ENCODE results near the gene CEMIP. TPM values are rescaled to one million over a fixed set of nuclear protein-coding genes. Genes with fewer than 3 reads are reported as not detected.
"Not testable (repeated sequence)": the region's sequence is repeated elsewhere in the genome, so short reads cannot be mapped to it uniquely, and the experiment has no call there.

Gene CEMIP
- total RNA-seq, 1 donor from 2014 or later: 0.77 TPM

- peaks cover 6% of the 10 kb centered on the region for H3K4me1 Mint-ChIP-seq (ENCODE audit: low read depth)
- H3K9me3 Mint-ChIP-seq (ENCODE audit: low read depth): no peaks in the 10 kb centered on the region
- no peak for DNase-seq (ENCODE audit: low spot score, unreplicated experiment)
- TF ChIP-seq CTCF (IDR thresholded peaks at IDR 0.05; ENCODE audit: unreplicated experiment): no peak
- H3K36me3 Mint-ChIP-seq (ENCODE audit: insufficient read depth): peaks cover 15% of the 10 kb centered on the region
- H3K27ac Mint-ChIP-seq: no peak overlapping the region
- H3K27me3 Mint-ChIP-seq: no peaks in the 10 kb centered on the region
- H3K4me3 Mint-ChIP-seq (ENCODE audit: low read depth): no peak overlapping the region
Observed at GRCh38 chr15:80957976-80958375, 178.8 kb downstream of the CEMIP start.

GRCh38 chr15:80958818-80959495 is 179.8 kb downstream of the CEMIP start:
- peaks cover 6% of the 10 kb centered on the region for H3K4me1 Mint-ChIP-seq (ENCODE audit: low read depth)
- H3K4me3 Mint-ChIP-seq (ENCODE audit: low read depth): no peak overlapping the region
- no peak for DNase-seq (ENCODE audit: low spot score, unreplicated experiment)
- H3K36me3 Mint-ChIP-seq (ENCODE audit: insufficient read depth): peaks cover 16% of the 10 kb centered on the region
- no peaks in the 10 kb centered on the region for H3K9me3 Mint-ChIP-seq (ENCODE audit: low read depth)
- no peak for TF ChIP-seq CTCF (IDR thresholded peaks at IDR 0.05; ENCODE audit: unreplicated experiment)
- no peaks in the 10 kb centered on the region for H3K27me3 Mint-ChIP-seq
- H3K27ac Mint-ChIP-seq: no peak overlapping the region

GRCh38 chr15:80965454-80965853 is 186.3 kb downstream of the CEMIP start:
- DNase-seq (ENCODE audit: low spot score, unreplicated experiment); H3K27ac Mint-ChIP-seq; H3K27me3 Mint-ChIP-seq; H3K4me1 Mint-ChIP-seq (ENCODE audit: low read depth); H3K4me3 Mint-ChIP-seq (ENCODE audit: low read depth): not testable (repeated sequence)
- Mint-ChIP-seq H3K9me3 (ENCODE audit: low read depth) (peaks cover 11% of the 10 kb centered on the region), H3K36me3 (ENCODE audit: insufficient read depth) (peaks cover 26% of the 10 kb centered on the region)

- DNase-seq (ENCODE audit: low spot score, unreplicated experiment): no peak
- no peak overlapping the region for H3K27ac Mint-ChIP-seq
- no peaks in the 10 kb centered on the region for H3K27me3 Mint-ChIP-seq
- TF ChIP-seq CTCF (IDR thresholded peaks at IDR 0.05; ENCODE audit: unreplicated experiment): no peak
- H3K4me1 Mint-ChIP-seq (ENCODE audit: low read depth): no peaks in the 10 kb centered on the region
- H3K9me3 Mint-ChIP-seq (ENCODE audit: low read depth): peaks cover 11% of the 10 kb centered on the region
- H3K36me3 Mint-ChIP-seq (ENCODE audit: insufficient read depth): peaks cover 26% of the 10 kb centered on the region
- no peak overlapping the region for H3K4me3 Mint-ChIP-seq (ENCODE audit: low read depth)
Observed at GRCh38 chr15:80966431-80967197, 187.4 kb downstream of the CEMIP start.

GRCh38 chr15:80967451-80967850 is 188.3 kb downstream of the CEMIP start:
- no peak for DNase-seq (ENCODE audit: low spot score, unreplicated experiment)
- H3K4me3 Mint-ChIP-seq (ENCODE audit: low read depth): no peak overlapping the region
- H3K9me3 Mint-ChIP-seq (ENCODE audit: low read depth): peaks cover 11% of the 10 kb centered on the region
- peaks cover 24% of the 10 kb centered on the region for H3K36me3 Mint-ChIP-seq (ENCODE audit: insufficient read depth)
- H3K27me3 Mint-ChIP-seq: no peaks in the 10 kb centered on the region
- H3K27ac Mint-ChIP-seq: no peak overlapping the region
- H3K4me1 Mint-ChIP-seq (ENCODE audit: low read depth): no peaks in the 10 kb centered on the region
- TF ChIP-seq CTCF (IDR thresholded peaks at IDR 0.05; ENCODE audit: unreplicated experiment): no peak

All from progenitor cell of endocrine pancreas (in vitro differentiated cells).